ENCODE measurements around the gene OR6C6. TPM values are rescaled to one million over a fixed set of nuclear protein-coding genes. Genes with fewer than 3 reads are reported as not detected.

The OR6C6 gene
- total RNA-seq = not detected

GRCh38 chr12:55296469-55296868, at the start of gene OR6C6:
TSS of gene OR6C6 (minus strand) at chr12:55296569. CDS start at chr12:55295232, 1,337 bp downstream.

GRCh38 chr12:55330446-55330845, 34.1 kb upstream of the OR6C6 start, which contains the start of gene OR6C3:
TSS of gene OR6C3 (plus strand) at chr12:55330746. CDS start at chr12:55331701, 955 bp downstream.

GRCh38 chr12:55314043-55314442, 17.7 kb upstream of the OR6C6 start, which contains the start of gene OR6C1:
TSS of gene OR6C1 (plus strand) at chr12:55314343. CDS start at chr12:55320600, 6,257 bp downstream.

GRCh38 chr12:55244309-55244708, 52.1 kb downstream of the OR6C6 start, which contains the start of gene OR6C74:
TSS of gene OR6C74 (plus strand) at chr12:55244609. CDS start at chr12:55247288, 2,679 bp downstream.

Other genes with a start within 250 kb of the OR6C6 start
- not detected for gene OR9K2, start 170.2 kb downstream of the OR6C6 start, total RNA-seq
- not detected for gene OR10A7, start 75.5 kb downstream of the OR6C6 start, total RNA-seq
- gene OR6C74, start 52.0 kb downstream of the OR6C6 start, total RNA-seq = not detected
- not detected for gene OR6C1, start 17.8 kb upstream of the OR6C6 start, total RNA-seq
- not detected for gene OR6C3, start 34.2 kb upstream of the OR6C6 start, total RNA-seq
- gene OR6C75, start 66.4 kb upstream of the OR6C6 start, total RNA-seq = not detected
- not detected for gene OR6C65, start 104.0 kb upstream of the OR6C6 start, total RNA-seq
- not detected for gene OR6C76, start 129.7 kb upstream of the OR6C6 start, total RNA-seq
- gene OR6C2, start 147.5 kb upstream of the OR6C6 start, total RNA-seq = not detected
- gene OR6C70, start 173.6 kb upstream of the OR6C6 start, total RNA-seq = not detected
- gene OR6C68, start 195.8 kb upstream of the OR6C6 start, total RNA-seq = not detected

Data from activated naive CD4-positive, alpha-beta T cell treated with anti-CD3 and anti-CD28 coated beads, Interleukin-2, amount 10 ng/mL, durations not matched to agents 5 hours and 36 hours (primary cell).